ENCODE data around the gene FUT8. TPM values are rescaled to one million over a fixed set of nuclear protein-coding genes. Genes with fewer than 3 reads are reported as not detected.

FUT8 gene
- 7.2 TPM for polyA plus RNA-seq (2012; ENCODE audit: insufficient read depth, insufficient read length, low read depth)

- H3K9me3 ChIP-seq = no peaks in the 10 kb centered on the region
- H3K4me3 ChIP-seq (ENCODE audit: low read depth, low read length) = peak within 1 kb of the TSS; percentile 72
- H3K4me1 ChIP-seq = no peaks in the 10 kb centered on the region
- H3K36me3 ChIP-seq = no peaks in the 10 kb centered on the region
- peak; percentile 99 for DNase-seq
- TF ChIP-seq, protein P1, sequence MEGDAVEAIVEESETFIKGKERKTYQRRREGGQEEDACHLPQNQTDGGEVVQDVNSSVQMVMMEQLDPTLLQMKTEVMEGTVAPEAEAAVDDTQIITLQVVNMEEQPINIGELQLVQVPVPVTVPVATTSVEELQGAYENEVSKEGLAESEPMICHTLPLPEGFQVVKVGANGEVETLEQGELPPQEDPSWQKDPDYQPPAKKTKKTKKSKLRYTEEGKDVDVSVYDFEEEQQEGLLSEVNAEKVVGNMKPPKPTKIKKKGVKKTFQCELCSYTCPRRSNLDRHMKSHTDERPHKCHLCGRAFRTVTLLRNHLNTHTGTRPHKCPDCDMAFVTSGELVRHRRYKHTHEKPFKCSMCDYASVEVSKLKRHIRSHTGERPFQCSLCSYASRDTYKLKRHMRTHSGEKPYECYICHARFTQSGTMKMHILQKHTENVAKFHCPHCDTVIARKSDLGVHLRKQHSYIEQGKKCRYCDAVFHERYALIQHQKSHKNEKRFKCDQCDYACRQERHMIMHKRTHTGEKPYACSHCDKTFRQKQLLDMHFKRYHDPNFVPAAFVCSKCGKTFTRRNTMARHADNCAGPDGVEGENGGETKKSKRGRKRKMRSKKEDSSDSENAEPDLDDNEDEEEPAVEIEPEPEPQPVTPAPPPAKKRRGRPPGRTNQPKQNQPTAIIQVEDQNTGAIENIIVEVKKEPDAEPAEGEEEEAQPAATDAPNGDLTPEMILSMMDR (IDR thresholded peaks at IDR 0.05; ENCODE audit: low read depth, low read length) = peak; percentile 68
- no peaks in the 10 kb centered on the region for H3K27me3 ChIP-seq
Observed at GRCh38 chr14:65412032-65412846, at the start of gene FUT8. TSS of gene FUT8 (plus strand) at chr14:65412730. CDS start at chr14:65561564, 148,834 bp downstream.

DNA sequence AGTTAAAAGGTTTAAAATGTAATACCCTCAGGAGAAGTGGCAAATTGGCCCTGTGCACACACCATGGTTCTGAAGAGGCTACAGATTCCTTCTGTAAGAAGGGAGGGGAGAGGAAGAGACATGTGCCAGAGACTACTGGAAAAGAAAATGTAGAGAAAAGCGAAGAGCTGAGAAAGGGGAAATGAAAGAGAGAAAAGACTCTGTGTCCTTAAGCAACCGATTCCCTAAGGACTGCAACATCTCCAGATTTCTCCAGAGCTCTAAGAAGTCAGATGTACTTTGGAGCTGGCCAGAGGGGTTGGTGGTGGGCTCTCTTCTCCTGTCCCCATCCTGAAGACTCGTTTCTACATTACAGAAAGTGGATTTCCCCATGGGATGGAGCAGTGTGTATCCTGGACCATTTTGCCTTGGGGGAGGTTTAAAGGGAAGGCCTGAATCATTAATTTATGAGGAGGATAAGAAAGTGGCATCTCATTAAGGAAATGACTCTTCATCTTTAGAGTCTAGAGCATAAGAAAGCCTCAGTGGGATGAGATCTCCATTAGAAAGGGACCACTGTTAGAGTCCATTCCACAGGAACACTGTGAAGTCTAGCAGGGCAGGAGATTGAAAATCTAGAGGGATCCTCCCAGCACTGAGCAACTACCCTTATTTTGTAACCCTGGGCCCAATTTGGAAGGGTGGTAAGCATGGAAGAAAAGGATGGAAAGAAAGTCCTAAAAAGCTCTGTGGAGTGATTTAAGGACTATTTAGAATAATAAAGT lies 45.5 kb upstream of the FUT8 start:
- H3K27me3 ChIP-seq = no peaks in the 10 kb centered on the region
- no peak overlapping the region for H3K4me3 ChIP-seq (ENCODE audit: low read depth, low read length)
- TF ChIP-seq, protein P1 (IDR thresholded peaks at IDR 0.05; ENCODE audit: low read depth, low read length) = no peak
- H3K36me3 ChIP-seq = no peaks in the 10 kb centered on the region
- no peak for DNase-seq
- no peaks in the 10 kb centered on the region for H3K9me3 ChIP-seq
- no peaks in the 10 kb centered on the region for H3K4me1 ChIP-seq

GRCh38 chr14:65369560-65369959 lies 43.0 kb upstream of the FUT8 start:
- no peaks in the 10 kb centered on the region for H3K36me3 ChIP-seq
- H3K27me3 ChIP-seq = no peaks in the 10 kb centered on the region
- TF ChIP-seq, protein P1 (IDR thresholded peaks at IDR 0.05; ENCODE audit: low read depth, low read length) = no peak
- no peak for DNase-seq
- no peaks in the 10 kb centered on the region for H3K4me1 ChIP-seq
- H3K9me3 ChIP-seq = no peaks in the 10 kb centered on the region
- no peak overlapping the region for H3K4me3 ChIP-seq (ENCODE audit: low read depth, low read length)

DNA sequence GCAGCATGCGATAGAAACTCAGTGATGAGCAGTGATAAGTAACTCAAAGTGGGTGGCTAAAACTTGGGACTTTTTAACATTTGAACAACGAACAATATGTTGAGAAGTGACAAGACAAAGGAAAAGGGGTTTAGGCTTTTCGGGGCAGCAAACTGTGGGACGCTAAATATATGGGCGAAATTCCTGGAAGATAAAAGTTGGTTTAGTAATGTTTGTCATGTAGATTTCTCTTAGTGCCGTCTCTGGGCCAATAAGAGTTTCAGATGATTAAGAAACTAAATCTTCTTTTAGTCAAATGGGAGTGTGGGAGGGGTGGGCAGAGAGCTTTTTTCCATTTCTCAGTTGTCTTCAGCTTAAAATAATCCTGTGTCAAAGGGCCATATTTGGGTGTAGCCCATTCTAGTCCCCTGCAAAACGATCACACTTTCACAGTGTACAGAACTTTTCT lies 41.7 kb upstream of the FUT8 start:
- Histone ChIP-seq H3K4me3 (ENCODE audit: low read depth, low read length) (no peak overlapping the region), H3K9me3 (no peaks in the 10 kb centered on the region), H3K36me3 (no peaks in the 10 kb centered on the region), H3K4me1 (no peaks in the 10 kb centered on the region), H3K27me3 (no peaks in the 10 kb centered on the region)
- TF ChIP-seq, protein P1 (IDR thresholded peaks at IDR 0.05; ENCODE audit: low read depth, low read length) = no peak
- DNase-seq = no peak

DNA sequence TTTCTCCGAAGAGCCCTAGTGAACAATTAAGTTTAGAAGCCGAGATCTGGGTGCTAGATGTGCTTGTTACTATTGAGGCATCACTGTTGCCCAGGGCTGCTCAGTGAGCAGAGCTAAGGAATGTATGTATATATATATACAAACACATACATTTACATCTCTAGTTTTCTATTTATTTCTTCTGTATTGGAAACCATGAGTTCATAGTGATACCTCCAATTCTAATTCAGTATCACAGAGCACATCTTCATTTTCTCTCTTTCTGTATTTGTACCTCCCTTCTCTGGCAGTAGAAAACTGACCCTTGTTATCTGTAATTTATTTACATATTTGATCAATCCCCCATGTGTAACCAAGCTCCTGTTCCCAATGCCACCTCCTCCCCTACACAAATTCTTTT lies 40.7 kb upstream of the FUT8 start:
- H3K36me3 ChIP-seq = no peaks in the 10 kb centered on the region
- H3K4me1 ChIP-seq = no peaks in the 10 kb centered on the region
- no peak for DNase-seq
- no peaks in the 10 kb centered on the region for H3K9me3 ChIP-seq
- H3K27me3 ChIP-seq = no peaks in the 10 kb centered on the region
- TF ChIP-seq, protein P1 (IDR thresholded peaks at IDR 0.05; ENCODE audit: low read depth, low read length) = no peak
- H3K4me3 ChIP-seq (ENCODE audit: low read depth, low read length) = no peak overlapping the region
